Nephron (organoid): Measurements from ENCODE around the gene E4F1.

Source experiments
- H3K27ac Mint-ChIP-seq, 3 experiments: 2 replicates each; pipeline ENCODE4 v1.8.0; 2020; ENCODE audit warnings: mixed read lengths in 3 of 3, mild to moderate bottlenecking in 2 of 3, moderate library complexity in 1 of 3
- H3K27me3 Mint-ChIP-seq: 2 replicates; pipeline ENCODE4 v1.8.0; 2021; ENCODE audit warnings: low read depth, mild to moderate bottlenecking, moderate library complexity, mixed read lengths
- H3K36me3 Mint-ChIP-seq: 2 replicates; pipeline ENCODE4 v1.8.0; 2020; ENCODE audit warnings: low read depth, mixed read lengths
- H3K4me1 Mint-ChIP-seq: 2 replicates; pipeline ENCODE4 v1.8.0; 2020; ENCODE audit warnings: mixed read lengths
- H3K4me3 Mint-ChIP-seq, 3 experiments: 2 replicates each; pipeline ENCODE4 v1.8.0; 2020; ENCODE audit warnings: mild to moderate bottlenecking in 3 of 3, mixed read lengths in 3 of 3, moderate library complexity in 2 of 3
- H3K9me3 Mint-ChIP-seq: 2 replicates; pipeline ENCODE4 v1.8.0; 2020; ENCODE audit warnings: mixed read lengths
- CTCF ChIP-seq, 3 experiments: fragments of 200-600 bp; sonication (generic); IDR thresholded peaks; one replicate each; pipeline ENCODE4 v1.5.0; 2021; ENCODE audit warnings: antibody characterized with exemption in 3 of 3; ENCODE audit not compliant: unreplicated experiment in 3 of 3

E4F1 gene

DNA sequence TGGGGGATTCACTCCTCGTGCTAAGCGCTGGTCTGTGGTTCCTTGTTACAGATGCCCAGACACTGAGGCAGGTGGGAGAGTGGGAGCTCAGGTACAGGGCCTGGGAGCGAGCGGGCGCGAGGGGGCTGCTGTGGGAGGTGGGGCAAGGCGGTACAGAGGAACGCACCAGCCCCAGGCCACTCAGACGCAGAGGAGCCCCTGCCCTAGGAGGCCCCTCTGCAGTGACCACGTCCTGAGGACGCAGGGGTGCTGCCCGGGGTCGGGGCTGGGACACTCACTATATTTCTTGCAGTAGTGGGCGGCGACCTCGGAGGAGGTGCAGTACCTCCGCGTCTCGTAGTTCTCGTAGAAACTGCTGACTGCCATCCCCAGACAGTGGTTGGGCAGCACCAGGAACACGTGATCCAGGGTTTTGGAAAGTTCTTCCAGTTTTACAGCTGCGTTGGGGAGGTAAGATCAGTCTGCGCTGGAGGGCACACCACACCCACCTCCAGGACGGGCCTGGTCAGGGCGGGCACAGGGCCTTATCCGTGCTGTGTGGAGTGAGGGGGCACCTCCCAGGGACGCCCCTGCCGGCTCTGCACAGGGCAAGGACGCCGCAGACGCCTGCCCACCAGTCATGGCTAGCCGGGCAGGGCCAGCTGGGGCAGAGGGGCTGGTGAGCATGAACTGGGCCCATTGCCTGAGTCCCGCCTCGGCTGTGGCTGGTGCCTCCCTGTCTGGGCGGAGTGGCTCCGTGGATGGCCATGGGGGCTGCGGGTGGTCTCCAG lies 60.8 kb downstream of the E4F1 start:
- Mint-ChIP-seq H3K36me3 (no peaks in the 10 kb centered on the region), H3K9me3 (no peaks in the 10 kb centered on the region), H3K4me1 (peaks cover 11% of the 10 kb centered on the region), H3K4me3 (no peak overlapping the region), H3K27ac (no peak overlapping the region), H3K27me3 (peaks cover 7% of the 10 kb centered on the region)
- no peak for TF ChIP-seq CTCF (IDR thresholded peaks at IDR 0.05; ENCODE audit: unreplicated experiment in 3 of 3)

DNA sequence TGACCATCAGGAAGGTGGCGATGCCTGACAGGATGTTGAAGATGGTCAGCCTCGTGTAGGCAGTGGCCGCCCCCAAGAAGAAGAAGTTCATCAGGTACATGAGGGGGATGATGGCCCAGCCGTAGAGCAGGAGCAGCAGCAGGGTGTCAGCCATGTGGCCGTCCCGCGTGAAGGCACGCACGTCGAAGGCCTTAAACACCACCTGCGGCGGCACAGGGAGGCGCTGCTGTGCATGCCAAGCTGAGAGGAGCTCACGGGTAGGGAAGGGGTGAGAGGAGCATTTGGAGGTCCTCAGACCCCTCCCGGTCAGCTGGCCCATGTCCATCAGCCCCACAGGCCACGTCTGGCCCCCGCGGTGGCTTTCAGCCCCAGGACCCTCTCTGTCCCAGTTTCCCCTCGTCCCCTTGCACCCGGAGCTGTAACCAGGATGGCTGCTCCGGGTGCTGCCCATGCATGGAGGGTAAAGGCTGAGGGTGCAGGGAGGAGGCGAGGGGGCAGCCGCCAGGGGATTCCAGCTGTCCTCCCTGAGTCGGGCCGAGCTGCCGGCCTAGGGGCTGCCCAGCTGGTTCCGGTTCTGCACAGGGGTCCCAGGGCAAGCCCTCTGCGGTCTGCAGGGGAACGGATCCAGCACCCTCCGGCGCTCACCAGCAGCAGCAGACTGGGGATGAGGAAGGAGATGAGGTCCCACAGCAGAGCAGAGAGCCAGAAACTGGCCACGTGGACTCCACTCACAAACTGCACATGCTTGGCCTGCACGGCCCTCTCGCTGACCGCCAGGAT lies 61.6 kb downstream of the E4F1 start:
- peaks cover 7% of the 10 kb centered on the region for H3K27me3 Mint-ChIP-seq

More for the DNA sequence above, 61.6 kb downstream of the E4F1 start:
- Mint-ChIP-seq H3K9me3 (no peaks in the 10 kb centered on the region), H3K4me3 (no peak overlapping the region), H3K36me3 (no peaks in the 10 kb centered on the region), H3K27ac (no peak overlapping the region), H3K4me1 (peaks cover 4% of the 10 kb centered on the region)
- no peak for TF ChIP-seq CTCF (IDR thresholded peaks at IDR 0.05; ENCODE audit: unreplicated experiment in 3 of 3)
